Sigmoid colon (tissue), 7 donors: ENCODE data around the gene MCIDAS. TPM values are rescaled to one million over a fixed set of nuclear protein-coding genes. Genes with fewer than 3 reads are reported as not detected.
A peak's percentile ranks its signal among the peaks of the same experiment; 100 is the strongest.

Experiments
- DNase-seq: peaks from one replicate; pipeline ENCODE4 v3.0.0-alpha.2; 2019
- H3K27ac ChIP-seq, 4 donors: fragments of 200-600 bp; sonication (generic); one replicate each; pipeline ENCODE4 v1.5.1; 2016 to 2019; ENCODE audit warnings: mild to moderate bottlenecking in 1 of 4
- H3K27me3 ChIP-seq, 3 donors: fragments of 200-600 bp; sonication (generic); one replicate each; pipeline ENCODE4 v1.5.1; 2019; ENCODE audit warnings: mild to moderate bottlenecking in 1 of 3
- H3K36me3 ChIP-seq, 4 donors: fragments of 200-600 bp; sonication (generic); one replicate each; pipeline ENCODE4 v1.5.1; 2016 to 2019
- H3K4me1 ChIP-seq, 4 donors: fragments of 200-600 bp; sonication (generic); one replicate each; pipeline ENCODE4 v1.5.1; 2017 to 2019
- H3K4me3 ChIP-seq, 4 donors: fragments of 200-600 bp; sonication (generic); one replicate each; pipeline ENCODE4 v1.5.1; 2017 to 2019; ENCODE audit warnings: mild to moderate bottlenecking in 2 of 4, moderate library complexity in 1 of 4
- H3K9me3 ChIP-seq, 4 donors: fragments of 200-600 bp in 3 of 4; sonication (generic) in 3 of 4; one replicate each; pipeline versions ENCODE4 v1.5.1 to v1.6.1; 2013 to 2019
- CTCF ChIP-seq, 4 experiments: fragments of 450-650 bp in 3 of 4; fragments of 200-600 bp in 1 of 4; IDR thresholded peaks; one replicate each; pipeline ENCODE4 v1.5.1; 2016 to 2019; ENCODE audit warnings: antibody characterized with exemption in 4 of 4, mild to moderate bottlenecking in 3 of 4, moderate library complexity in 2 of 4
- EP300 ChIP-seq, 4 donors: sonication (generic); formaldehyde crosslinking; IDR thresholded peaks; one replicate each; pipeline ENCODE4 v1.6.1; 2017; ENCODE audit warnings: antibody characterized with exemption in 4 of 4
- POLR2A ChIP-seq, 2 donors: fragments of 450-650 bp; IDR thresholded peaks; one replicate each; pipeline ENCODE4 v1.6.1; 2016; ENCODE audit warnings: antibody characterized with exemption in 2 of 2, mild to moderate bottlenecking in 2 of 2, moderate library complexity in 2 of 2
- POLR2AphosphoS5 ChIP-seq, 4 donors: sonication (generic); formaldehyde crosslinking; IDR thresholded peaks; one replicate each; pipeline ENCODE4 v1.6.1; 2017; ENCODE audit warnings: antibody characterized with exemption in 4 of 4
- WGBS, 2 donors: extraction: QIAGEN DNeasy Blood & Tissue Kit; methylation state at CpG; one replicate each; pipeline ENCODE4 v1.1.7; 2013; 5-methylcytosine and 5-hydroxymethylcytosine counted together
- intact Hi-C: fragments of 100-400 bp; cut with DNase I; formaldehyde crosslinking; loops from one replicate; pipeline ENCODE4 v1.15.1; 2023
- polyA plus RNA-seq, 3 donors: library from polyadenylated mRNA; stranded (reverse); fragments of 200-250 nt; gene quantifications; one replicate each; pipeline ENCODE4 v1.2.3, GENCODE V29; 2013
- total RNA-seq, 4 donors: library from RNA; depleted of rRNA; stranded (reverse); fragments of >200 nt; gene quantifications; one replicate each; pipeline ENCODE4 v1.1.0, GENCODE V29; 2016
- donor health status: healthy with polysubstance abuse.
- donor health status: Bipolar disorder and iron deficiency.
- donor health status: healthy.

MCIDAS gene
- total and polyA plus RNA-seq, 7 donors = 0.15 to 3.6 TPM; not detected in 5

GRCh38 chr5:55250064-55250463 is 22.9 kb upstream of the MCIDAS start:
- Histone ChIP-seq H3K9me3 (peaks cover 0 to 7% (median 3%) of the 10 kb centered on the region in 4 donors), H3K4me3 (no peak overlapping the region), H3K36me3 (peaks cover 3 to 10% (median 7%) of the 10 kb centered on the region in 4 donors), H3K4me1 (no peaks in the 10 kb centered on the region), H3K27me3 (no peaks in the 10 kb centered on the region), H3K27ac (no peak overlapping the region)
- TF ChIP-seq EP300 (IDR thresholded peaks at IDR 0.05) = no peak
- TF ChIP-seq POLR2A (IDR thresholded peaks at IDR 0.05) = no peak
- no peak for TF ChIP-seq POLR2AphosphoS5 (IDR thresholded peaks at IDR 0.05)
- TF ChIP-seq CTCF (IDR thresholded peaks at IDR 0.05) = no peak
- WGBS, 2 donors = 11 to 76% methylated on average over 1 of the region's 1 CpG
- intact Hi-C loops = no loop called here
- DNase-seq = no peak

GRCh38 chr5:55241746-55242145 is 14.6 kb upstream of the MCIDAS start:
- H3K27ac ChIP-seq = no peak overlapping the region
- intact Hi-C loops = no loop called here
- H3K4me1 ChIP-seq = no peaks in the 10 kb centered on the region
- no peak overlapping the region for H3K4me3 ChIP-seq
- H3K9me3 ChIP-seq = no peaks in the 10 kb centered on the region
- peaks cover 2 to 27% (median 3%) of the 10 kb centered on the region in 3 donors for H3K27me3 ChIP-seq
- WGBS, 2 donors = 52 to 78% methylated on average over 4 of the region's 4 CpGs
- TF ChIP-seq POLR2A (IDR thresholded peaks at IDR 0.05) (no peak), POLR2AphosphoS5 (IDR thresholded peaks at IDR 0.05) (no peak), EP300 (IDR thresholded peaks at IDR 0.05) (no peak), CTCF (IDR thresholded peaks at IDR 0.05) (no peak)
- H3K36me3 ChIP-seq = no peaks in the 10 kb centered on the region
- DNase-seq = no peak

DNA sequence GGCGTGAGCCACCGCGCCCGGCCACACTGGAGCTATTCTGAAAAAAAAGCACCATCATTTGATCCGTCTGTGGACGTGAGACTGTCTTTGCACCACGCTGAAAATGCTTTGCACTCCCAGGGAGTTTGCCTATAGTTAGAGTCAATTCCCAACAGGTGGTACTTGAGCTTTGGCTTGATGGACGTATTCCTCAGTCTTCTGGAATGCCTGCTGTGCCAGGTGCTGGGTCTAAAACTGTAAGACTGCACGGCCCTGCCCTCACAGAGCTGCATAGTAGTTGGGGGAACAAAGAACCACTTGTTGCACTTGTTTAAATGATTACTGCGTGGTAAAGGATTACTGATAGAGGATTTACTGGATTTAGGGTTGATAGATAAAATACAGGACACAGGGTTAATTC is 9.7 kb upstream of the MCIDAS start:
- peaks cover 0 to 29% (median 25%) of the 10 kb centered on the region in 4 donors for H3K4me1 ChIP-seq
- intact Hi-C loops = no loop called here
- H3K36me3 ChIP-seq = no peaks in the 10 kb centered on the region
- 60 to 80% methylated on average over 10 of the region's 10 CpGs for WGBS, 2 donors
- peaks cover 19 to 69% (median 40%) of the 10 kb centered on the region in 3 donors for H3K27me3 ChIP-seq
- no peak overlapping the region for H3K27ac ChIP-seq
- no peak overlapping the region for H3K4me3 ChIP-seq
- DNase-seq = no peak
- no peaks in the 10 kb centered on the region for H3K9me3 ChIP-seq
- TF ChIP-seq CTCF (IDR thresholded peaks at IDR 0.05) (no peak), POLR2A (IDR thresholded peaks at IDR 0.05) (no peak), POLR2AphosphoS5 (IDR thresholded peaks at IDR 0.05) (no peak), EP300 (IDR thresholded peaks at IDR 0.05) (no peak)

GRCh38 chr5:55234121-55234700 is 7.1 kb upstream of the MCIDAS start:
- Histone ChIP-seq H3K36me3 (no peaks in the 10 kb centered on the region), H3K9me3 (no peaks in the 10 kb centered on the region), H3K4me1 (peaks cover 0 to 37% (median 34%) of the 10 kb centered on the region in 4 donors), H3K27ac (no peak overlapping the region), H3K27me3 (peaks cover 41 to 81% (median 66%) of the 10 kb centered on the region in 3 donors), H3K4me3 (peak overlapping the region; percentile 29 to 57 (median 48))
- 3 to 14% methylated on average over 31 of the region's 31 CpGs for WGBS, 2 donors
- DNase-seq = no peak
- intact Hi-C loops = no loop called here
- no peak for TF ChIP-seq EP300 (IDR thresholded peaks at IDR 0.05)
- peak in 3 of 4 donors; percentile 24 to 46 (median 30) for TF ChIP-seq POLR2AphosphoS5 (IDR thresholded peaks at IDR 0.05)

GRCh38 chr5:55232985-55233928 is 6.1 kb upstream of the MCIDAS start, which contains the start of gene CCNO:
Gene CCNO, minus strand, starts transcription at chr5:55233608. Its CDS starts 85 bp downstream, at chr5:55233523.
- Histone ChIP-seq H3K4me3 (peak within 1 kb of the TSS; percentile 29 to 57 (median 48)), H3K36me3 (no peaks in the 10 kb centered on the region), H3K27me3 (peaks cover 46 to 89% (median 75%) of the 10 kb centered on the region in 3 donors), H3K27ac (no peak within 1 kb of the TSS), H3K4me1 (peaks cover 0 to 37% (median 34%) of the 10 kb centered on the region in 4 donors), H3K9me3 (no peaks in the 10 kb centered on the region)
- intact Hi-C loops = loop anchor here (2.0 kb wide), 1 partner anchor 58 kb away; no protein-coding TSS in a partner anchor
- DNase-seq = peak; percentile 71
- peak in 1 of 4 donors; percentile 40 for TF ChIP-seq POLR2AphosphoS5 (IDR thresholded peaks at IDR 0.05)
- TF ChIP-seq EP300 (IDR thresholded peaks at IDR 0.05) = no peak
- 1% methylated on average over 106 of the region's 106 CpGs for WGBS, 2 donors
